ENCODE data around the gene MORN3. TPM values are rescaled to one million over a fixed set of nuclear protein-coding genes. Genes with fewer than 3 reads are reported as not detected.

Gene MORN3
- total and polyA plus RNA-seq, 2 of the 8 experiments (the other 6 are each of a cell fraction or from before 2014, with no cell fraction given): 0.39 to 0.93 TPM

- no peak for TF ChIP-seq BACH1 (IDR thresholded peaks at IDR 0.05; ENCODE audit: low read length)
Measured at GRCh38 chr12:121711361-121712189, 42.1 kb upstream of the MORN3 start (continued).

Measured in H1 (cell line).